PFSK-1 (cell line): ENCODE results near the gene MSI2.

Experiments used
- FOXP2 ChIP-seq: optimal IDR thresholded peaks from 2 replicates; pipeline ENCODE3; 2011; ENCODE audit warnings: borderline replicate concordance, control low read depth, inconsistent platforms; ENCODE audit not compliant: insufficient read depth; ENCODE audit errors: extremely low read length, extremely low read depth
- POLR2AphosphoS5 ChIP-seq: IDR thresholded peaks from 2 replicates; pipeline ENCODE4 v1.6.1; 2012; ENCODE audit warnings: low read depth, mild to moderate bottlenecking, control low read depth, low read length, moderate library complexity
- REST ChIP-seq, 2 experiments: IDR thresholded peaks; 2 replicates each; pipeline versions ENCODE4 v1.6.1 to v1.8.0; 2011 to 2012; ENCODE audit warnings: low read depth in 2 of 2, low read length in 2 of 2, control low read depth in 1 of 2, inconsistent platforms in 1 of 2, mild to moderate bottlenecking in 1 of 2, moderate library complexity in 1 of 2; ENCODE audit not compliant: insufficient read depth in 1 of 2
- SIN3A ChIP-seq: IDR thresholded peaks from 2 replicates; pipeline ENCODE4 v1.6.1; 2012; ENCODE audit warnings: mild to moderate bottlenecking, low read length, moderate library complexity, borderline replicate concordance; ENCODE audit not compliant: insufficient read depth
- TAF1 ChIP-seq: IDR thresholded peaks from 2 replicates; pipeline ENCODE4 v1.6.1; 2012; ENCODE audit warnings: low read length, control low read depth, borderline replicate concordance; ENCODE audit not compliant: insufficient read depth

- TF ChIP-seq SIN3A = no peak
- TF ChIP-seq POLR2AphosphoS5 = no peak
- TF ChIP-seq TAF1 = no peak
- no peak for TF ChIP-seq FOXP2
- no peak for TF ChIP-seq REST (IDR thresholded peaks at IDR 0.05; ENCODE audit: insufficient read depth in 1 of 2, low read depth in 2 of 2, low read length in 2 of 2)
These were observed 17.2 kb downstream of the MSI2 start for GRCh38 chr17:57273490-57273889.
